IPS-15b (cell line): ENCODE data around the gene PAM16.
A peak's percentile ranks its signal among the peaks of the same experiment; 100 is the strongest.
"Not testable (repeated sequence)": the region's sequence is repeated elsewhere in the genome, so short reads cannot be mapped to it uniquely, and the experiment has no call there.

Experiments
- H3K27me3 ChIP-seq: one replicate; pipeline ENCODE4 v1.6.1; 2013; ENCODE audit warnings: low read length; ENCODE audit not compliant: control insufficient read depth, insufficient read depth
- H3K36me3 ChIP-seq: one replicate; pipeline ENCODE4 v1.6.1; 2013; ENCODE audit warnings: low read length; ENCODE audit not compliant: control insufficient read depth, insufficient read depth
- H3K4me1 ChIP-seq: one replicate; pipeline ENCODE4 v1.6.1; 2013; ENCODE audit warnings: mild to moderate bottlenecking, low read length; ENCODE audit not compliant: control insufficient read depth, insufficient read depth
- H3K4me3 ChIP-seq: one replicate; pipeline ENCODE4 v1.5.1; 2013; ENCODE audit warnings: low read depth, low read length
- H3K9ac ChIP-seq: one replicate; pipeline ENCODE4 v1.6.1; 2013; ENCODE audit warnings: low read depth, mild to moderate bottlenecking, low read length
- H3K9me3 ChIP-seq: one replicate; pipeline ENCODE4 v1.6.1; 2013; ENCODE audit warnings: mild to moderate bottlenecking, low read length; ENCODE audit not compliant: control insufficient read depth, insufficient read depth

PAM16 gene

DNA sequence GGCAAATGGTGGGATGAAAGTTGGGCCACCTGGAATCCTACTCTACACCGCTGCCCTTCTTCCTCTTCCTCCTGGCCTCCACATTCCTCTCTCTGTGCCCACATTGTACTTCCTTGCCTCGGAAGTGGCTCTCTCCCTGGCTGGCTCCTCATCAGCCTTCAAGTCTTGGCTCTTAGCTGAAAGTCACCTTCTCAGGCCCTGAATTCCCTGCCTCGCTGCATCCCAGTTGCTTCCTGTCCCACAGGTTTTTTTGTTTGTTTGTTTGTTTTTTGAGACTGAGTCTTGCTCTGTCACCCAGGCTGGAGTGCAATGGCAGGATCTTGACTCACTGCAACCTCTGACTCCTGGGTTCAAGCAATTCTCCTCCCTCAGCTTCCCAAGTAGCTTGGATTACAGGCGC lies 2.6 kb upstream of the PAM16 start:
- no peaks in the 10 kb centered on the region for H3K4me1 ChIP-seq
- no peaks in the 10 kb centered on the region for H3K9me3 ChIP-seq
- H3K9ac ChIP-seq = no peak overlapping the region
- peaks cover 5% of the 10 kb centered on the region for H3K36me3 ChIP-seq
- no peaks in the 10 kb centered on the region for H3K27me3 ChIP-seq
- H3K4me3 ChIP-seq = no peak overlapping the region

DNA sequence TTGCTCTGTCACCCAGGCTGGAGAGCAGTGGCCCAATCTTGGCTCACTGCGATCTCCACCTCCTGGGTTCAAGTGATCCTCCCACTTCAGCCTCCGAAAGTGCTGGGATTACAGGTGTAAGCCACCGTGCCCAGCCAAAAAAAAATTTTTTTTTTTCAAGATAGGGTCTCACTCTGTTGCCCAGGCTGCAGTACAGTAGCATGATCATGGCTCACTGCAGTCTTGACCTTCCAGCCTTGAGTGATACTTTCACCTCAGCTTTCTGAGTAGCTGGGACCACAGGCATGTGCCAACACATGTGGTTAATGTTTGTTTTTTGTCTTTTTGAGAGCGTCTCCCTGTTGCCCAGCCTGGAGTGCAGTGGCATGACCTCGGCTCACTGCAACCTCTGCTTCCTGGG lies 1.7 kb upstream of the PAM16 start:
- no peaks in the 10 kb centered on the region for H3K4me1 ChIP-seq
- H3K27me3 ChIP-seq = no peaks in the 10 kb centered on the region
- no peak overlapping the region for H3K9ac ChIP-seq
- no peak overlapping the region for H3K4me3 ChIP-seq
- no peaks in the 10 kb centered on the region for H3K9me3 ChIP-seq
- peaks cover 10% of the 10 kb centered on the region for H3K36me3 ChIP-seq

DNA sequence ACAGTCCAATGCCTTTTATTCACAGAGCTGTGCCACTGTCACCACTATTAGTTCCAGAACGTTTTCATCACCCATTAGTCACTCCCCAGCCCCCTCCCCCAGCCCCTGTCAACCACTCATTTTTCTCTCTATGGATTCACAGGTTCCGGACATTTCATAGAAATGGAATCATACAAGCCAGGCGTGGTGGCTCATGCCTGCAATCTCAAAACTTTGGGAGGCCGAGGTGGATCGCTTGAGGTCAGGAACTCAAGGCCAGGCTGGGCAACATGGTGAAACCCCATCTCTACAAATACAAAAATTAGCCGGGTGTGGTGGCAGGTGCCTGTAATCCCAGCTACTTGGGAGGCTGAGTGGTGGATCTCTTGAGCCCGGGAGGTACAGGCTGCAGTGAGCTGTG lies 759 bp upstream of the PAM16 start:
- no peaks in the 10 kb centered on the region for H3K4me1 ChIP-seq
- H3K36me3 ChIP-seq = peaks cover 10% of the 10 kb centered on the region
- no peaks in the 10 kb centered on the region for H3K9me3 ChIP-seq
- no peak overlapping the region for H3K9ac ChIP-seq
- H3K4me3 ChIP-seq = no peak overlapping the region
- H3K27me3 ChIP-seq = no peaks in the 10 kb centered on the region

DNA sequence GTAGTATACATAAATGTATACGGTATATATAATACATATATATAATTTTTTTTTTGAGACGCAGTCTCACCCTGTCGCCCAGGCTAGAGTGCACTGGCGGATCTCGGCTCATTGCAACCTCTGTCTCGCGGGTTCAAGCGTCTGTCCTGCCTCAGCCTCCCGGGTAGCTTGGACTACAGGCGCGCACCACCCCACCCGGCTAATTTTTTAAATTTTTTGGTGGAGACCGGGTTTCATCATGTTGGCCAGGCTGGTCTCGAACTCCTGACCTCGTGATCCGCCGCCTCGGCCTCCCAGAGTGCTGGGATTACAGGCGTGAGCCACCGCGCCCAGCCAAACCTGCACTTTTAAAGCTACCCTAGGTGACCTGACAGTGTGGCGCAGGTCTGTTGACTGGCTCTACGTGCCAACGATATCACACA lies 745 bp downstream of the PAM16 start:
- Histone ChIP-seq H3K36me3 (peaks cover 11% of the 10 kb centered on the region), H3K4me1 (no peaks in the 10 kb centered on the region), H3K27me3 (no peaks in the 10 kb centered on the region), H3K9me3 (no peaks in the 10 kb centered on the region), H3K9ac (peak overlapping the region; percentile 94), H3K4me3 (peak overlapping the region; percentile 100)

DNA sequence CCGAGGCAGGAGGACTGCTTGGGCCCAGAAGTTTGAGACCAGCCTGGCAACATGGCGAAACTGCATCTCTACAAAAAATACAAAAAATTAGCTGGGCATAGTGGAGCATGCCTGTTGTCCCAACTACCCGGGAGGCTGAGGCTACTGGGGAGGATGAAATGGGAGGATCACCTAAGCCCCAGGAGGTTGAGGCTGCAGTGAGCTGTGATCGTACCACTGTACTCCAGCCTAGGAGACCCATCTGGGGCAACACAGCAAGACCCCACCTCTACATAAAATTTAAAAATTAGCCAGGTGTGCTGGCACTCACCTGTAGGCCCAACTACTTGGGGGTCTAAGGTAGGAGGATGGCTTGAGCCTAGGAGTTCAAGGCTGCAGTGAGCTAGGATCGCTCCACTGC lies 1.8 kb downstream of the PAM16 start:
- H3K4me1 ChIP-seq = no peaks in the 10 kb centered on the region
- H3K27me3 ChIP-seq = no peaks in the 10 kb centered on the region
- H3K9me3 ChIP-seq = no peaks in the 10 kb centered on the region
- peaks cover 14% of the 10 kb centered on the region for H3K36me3 ChIP-seq
- H3K9ac ChIP-seq = no peak overlapping the region
- no peak overlapping the region for H3K4me3 ChIP-seq

DNA sequence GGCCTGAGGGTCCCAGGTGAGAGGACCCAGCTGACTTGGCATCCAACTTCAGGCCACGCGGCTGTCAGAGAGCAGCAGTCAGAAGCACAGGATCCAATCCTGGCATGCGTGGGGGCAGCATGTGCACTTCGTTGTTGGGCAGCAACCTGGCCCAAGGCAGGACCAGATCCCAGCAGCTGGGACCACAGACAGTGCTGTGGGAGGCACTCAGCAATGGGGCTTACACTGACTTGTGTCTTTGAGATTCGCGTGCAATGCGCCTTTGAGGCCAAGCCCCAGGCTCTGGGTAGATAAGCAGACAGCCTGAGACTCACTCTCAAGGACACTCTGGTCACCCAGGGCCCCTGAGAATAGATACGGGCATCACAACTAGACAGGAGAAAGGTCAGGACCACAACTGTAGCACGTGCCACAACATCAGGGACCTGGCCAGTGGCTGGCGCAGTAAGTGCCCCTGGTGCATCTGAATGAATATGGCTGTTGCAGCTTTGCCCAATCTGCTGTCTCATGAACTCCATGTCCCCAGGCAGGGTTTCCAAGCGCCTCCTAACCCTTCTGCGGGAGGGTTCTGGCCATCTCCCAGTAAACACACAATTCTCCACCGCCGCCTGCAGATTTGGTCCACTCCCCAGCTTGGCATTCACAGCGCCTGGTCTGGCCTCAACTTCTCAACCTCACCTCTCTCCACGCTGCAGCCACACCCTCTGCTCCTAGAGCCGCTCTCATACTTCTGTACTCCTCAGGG lies 3.2 kb downstream of the PAM16 start:
- Histone ChIP-seq H3K27me3 (no peaks in the 10 kb centered on the region), H3K36me3 (peaks cover 14% of the 10 kb centered on the region), H3K4me1 (no peaks in the 10 kb centered on the region), H3K9me3 (no peaks in the 10 kb centered on the region), H3K4me3 (no peak overlapping the region), H3K9ac (no peak overlapping the region)

DNA sequence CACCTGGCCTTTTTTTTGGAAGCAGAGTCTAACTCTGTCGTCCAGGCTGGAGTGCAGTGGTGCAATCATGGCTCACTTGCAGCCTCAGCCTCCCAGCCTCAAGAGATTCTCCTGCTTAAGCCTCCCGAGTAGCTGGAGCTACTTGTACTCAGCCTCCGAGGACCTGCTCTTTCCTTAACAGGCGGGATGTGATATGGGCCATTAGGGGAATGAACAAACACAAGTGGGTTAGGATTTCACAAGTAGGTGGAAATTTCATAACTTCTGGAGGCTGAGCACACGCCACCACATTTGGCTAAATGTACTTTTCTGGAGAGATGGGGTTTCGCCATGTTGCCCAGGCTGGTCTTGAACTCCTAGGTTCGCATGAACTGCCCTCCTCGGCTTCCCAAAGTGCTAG lies 4.1 kb downstream of the PAM16 start:
- Histone ChIP-seq H3K36me3 (peaks cover 14% of the 10 kb centered on the region), H3K9me3 (no peaks in the 10 kb centered on the region)

DNA sequence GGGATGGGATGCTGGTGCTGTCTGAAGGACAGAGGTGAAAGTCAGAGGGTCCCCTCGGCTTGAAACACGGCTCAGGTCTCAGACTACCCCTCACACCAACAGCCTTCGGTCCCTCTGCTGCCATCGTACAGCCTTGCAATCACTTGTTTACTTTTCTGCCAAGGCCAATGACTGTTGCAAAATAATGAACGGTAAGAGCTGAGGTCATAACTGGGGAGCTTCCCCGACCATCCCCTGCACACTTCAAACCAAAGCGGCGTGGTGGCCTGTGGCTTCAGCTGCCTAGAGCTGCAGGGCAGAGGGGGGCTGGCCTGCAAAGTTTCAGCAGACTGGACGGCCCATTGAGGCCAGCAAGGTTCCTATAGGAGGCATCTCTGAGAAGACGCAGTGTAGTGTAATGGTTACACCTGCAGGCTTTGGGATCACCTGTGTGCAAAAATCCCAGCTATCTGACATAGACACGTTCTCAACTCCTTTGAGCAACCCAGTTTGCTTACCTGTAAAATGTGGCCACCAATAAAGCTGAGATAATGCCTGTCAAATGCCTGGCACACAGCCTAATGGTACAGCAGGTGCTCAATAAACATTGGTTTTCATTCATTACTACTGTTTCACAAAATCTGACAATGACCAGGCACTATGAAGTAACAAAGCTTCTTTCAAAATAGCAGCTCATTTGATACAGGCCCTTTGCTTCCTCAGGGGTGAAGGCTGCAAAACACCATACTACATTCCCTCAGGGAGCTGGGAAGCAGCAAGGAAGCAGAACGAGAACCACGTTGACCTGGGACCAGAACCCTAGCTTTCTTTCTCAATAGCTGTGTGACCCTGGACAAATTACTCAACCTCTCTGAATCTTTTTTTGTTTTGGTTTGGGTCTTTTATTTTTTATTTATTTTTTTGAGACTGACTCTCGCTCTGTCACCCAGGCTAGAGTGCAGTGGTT lies 5.0 kb downstream of the PAM16 start:
- H3K4me3 ChIP-seq = no peak overlapping the region
- H3K36me3 ChIP-seq = peaks cover 19% of the 10 kb centered on the region
- no peaks in the 10 kb centered on the region for H3K9me3 ChIP-seq
- H3K9ac ChIP-seq = no peak overlapping the region
- no peaks in the 10 kb centered on the region for H3K27me3 ChIP-seq
- H3K4me1 ChIP-seq = no peaks in the 10 kb centered on the region

More for the DNA sequence above, 4.1 kb downstream of the PAM16 start:
- H3K27me3 ChIP-seq = no peaks in the 10 kb centered on the region
- H3K4me3 ChIP-seq = no peak overlapping the region
- no peaks in the 10 kb centered on the region for H3K4me1 ChIP-seq
- no peak overlapping the region for H3K9ac ChIP-seq

DNA sequence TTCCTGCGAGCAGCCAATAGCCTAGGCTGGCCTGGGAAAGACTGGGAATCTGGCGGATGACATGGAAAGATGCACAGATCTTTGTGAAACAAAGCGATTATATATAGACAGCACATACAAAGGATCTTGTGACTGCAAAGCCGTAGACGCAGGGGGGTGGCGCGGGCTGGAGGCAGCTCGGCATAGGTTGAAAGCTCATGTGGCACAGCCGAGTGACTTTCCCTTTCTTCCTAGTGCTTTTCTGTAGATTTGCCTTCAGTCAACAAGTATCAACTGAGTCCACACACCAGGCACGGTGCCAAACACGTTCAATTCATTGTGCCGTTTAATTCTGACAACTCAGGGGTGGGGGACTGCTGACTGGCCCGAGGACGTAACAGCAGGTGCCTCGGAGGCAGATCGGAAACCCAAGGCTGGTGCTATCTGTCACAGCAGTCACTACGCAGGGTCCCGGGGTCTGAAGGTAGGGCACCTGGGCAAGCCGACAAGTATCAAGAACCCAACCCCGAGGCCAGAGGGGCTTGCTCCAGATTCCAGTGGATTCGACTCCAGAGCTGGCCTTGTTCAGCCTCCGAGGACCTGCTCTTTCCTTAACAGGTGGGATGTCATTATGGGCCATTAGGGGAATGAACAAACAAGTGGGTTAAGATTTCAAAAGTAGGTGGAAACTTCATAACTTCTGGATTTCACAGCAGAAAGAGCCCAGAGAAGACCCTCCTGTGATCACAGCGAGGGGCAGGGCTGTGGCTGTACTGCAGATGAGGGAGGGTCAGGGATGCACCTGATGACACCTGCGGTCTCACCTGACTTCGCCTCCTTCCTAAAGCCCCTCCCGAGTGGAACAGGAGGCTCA lies 5.9 kb downstream of the PAM16 start:
- Histone ChIP-seq H3K36me3 (peaks cover 22% of the 10 kb centered on the region), H3K9me3 (no peaks in the 10 kb centered on the region), H3K4me3 (no peak overlapping the region), H3K4me1 (no peaks in the 10 kb centered on the region), H3K9ac (no peak overlapping the region), H3K27me3 (no peaks in the 10 kb centered on the region)

DNA sequence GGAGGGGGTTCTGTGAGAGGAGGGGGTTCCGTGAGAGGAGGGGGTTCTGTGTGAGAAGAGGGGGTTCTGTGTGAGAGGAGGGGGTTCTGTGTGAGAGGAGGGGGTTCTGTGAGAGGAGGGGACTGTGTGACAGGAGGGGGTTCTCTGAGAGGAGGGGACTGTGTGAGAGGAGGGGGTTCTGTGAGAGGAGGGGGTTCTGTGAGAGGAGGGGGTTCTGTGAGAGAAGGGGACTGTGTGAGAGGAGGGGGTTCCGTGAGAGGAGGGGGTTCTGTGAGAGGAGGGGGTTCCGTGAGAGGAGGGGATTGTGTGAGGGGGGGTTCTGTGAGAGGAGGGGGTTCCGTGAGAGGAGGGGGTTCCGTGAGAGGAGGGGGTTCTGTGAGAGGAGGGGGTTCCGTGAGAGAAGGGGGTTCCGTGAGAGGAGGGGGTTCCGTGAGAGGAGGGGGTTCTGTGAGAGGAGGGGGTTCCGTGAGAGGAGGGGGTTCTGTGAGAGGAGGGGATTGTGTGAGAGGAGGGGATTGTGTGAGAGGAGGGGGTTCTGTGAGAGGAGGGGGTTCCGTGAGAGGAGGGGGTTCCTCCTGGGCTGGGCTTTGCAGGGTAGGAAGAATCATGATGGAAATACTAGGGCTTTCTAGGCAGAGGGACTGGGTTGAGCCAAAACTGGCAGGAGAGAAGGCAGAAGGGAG lies 6.7 kb downstream of the PAM16 start:
- not testable (repeated sequence) for H3K4me3 ChIP-seq, H3K27me3 ChIP-seq, H3K9ac ChIP-seq, H3K9me3 ChIP-seq, H3K4me1 ChIP-seq
- H3K36me3 ChIP-seq = peaks cover 22% of the 10 kb centered on the region
